ENCODE results near the gene TCEA3.
"Not testable (repeated sequence)": the region's sequence is repeated elsewhere in the genome, so short reads cannot be mapped to it uniquely, and the experiment has no call there.

Gene TCEA3

GRCh38 chr1:23392125-23392855 lies 32.3 kb downstream of the TCEA3 start:
- DNase-seq (ENCODE audit: low read depth) = no peak

GRCh38 chr1:23389837-23390321 lies 34.7 kb downstream of the TCEA3 start:
- no peak for DNase-seq (ENCODE audit: low read depth)

GRCh38 chr1:23387494-23387893 lies 37.1 kb downstream of the TCEA3 start:
- DNase-seq (ENCODE audit: low read depth) = no peak

- DNase-seq (ENCODE audit: low read depth) = no peak
Measured at GRCh38 chr1:23385119-23385621, 39.4 kb downstream of the TCEA3 start.

- DNase-seq (ENCODE audit: low read depth) = no peak
Measured at GRCh38 chr1:23384312-23385058, 40.1 kb downstream of the TCEA3 start.

GRCh38 chr1:23383577-23384311 lies 40.8 kb downstream of the TCEA3 start:
- DNase-seq (ENCODE audit: low read depth) = no peak

DNA sequence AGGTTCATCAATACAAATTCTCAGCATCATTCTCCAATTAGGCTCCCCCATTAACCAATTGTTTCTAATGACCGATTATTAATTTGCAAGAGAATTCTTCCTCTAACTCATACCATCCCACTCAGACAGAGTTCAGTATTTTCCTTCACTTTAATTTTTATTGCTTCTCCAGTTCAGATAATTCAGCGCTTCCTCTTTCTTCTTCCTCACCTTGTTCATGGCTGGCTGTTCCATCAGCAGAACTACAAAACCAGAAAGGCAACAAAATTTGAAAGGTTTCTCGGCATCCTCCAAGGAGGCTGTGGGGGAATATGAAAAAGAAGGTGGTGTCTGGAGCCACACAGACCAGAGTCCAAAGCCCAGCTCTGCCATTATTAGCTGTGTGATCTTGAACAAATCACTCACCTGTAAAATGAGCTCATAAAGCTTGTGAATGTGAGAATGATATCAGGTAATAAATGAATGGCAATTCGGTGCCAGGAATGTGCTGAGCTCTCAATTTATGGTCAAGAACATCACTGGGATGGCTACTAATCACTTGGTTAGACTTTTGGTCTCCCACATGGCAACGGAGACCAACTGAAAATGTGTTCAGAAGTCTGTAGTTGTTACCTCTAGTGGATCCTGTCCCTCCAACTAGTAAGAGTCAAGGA lies 43.2 kb downstream of the TCEA3 start:
- DNase-seq (ENCODE audit: low read depth) = no peak

- DNase-seq (ENCODE audit: low read depth) = no peak
Measured at GRCh38 chr1:23380719-23381118, 43.8 kb downstream of the TCEA3 start.

GRCh38 chr1:23380236-23380635 lies 44.3 kb downstream of the TCEA3 start:
- not testable (repeated sequence) for DNase-seq (ENCODE audit: low read depth)

- no peak for DNase-seq (ENCODE audit: low read depth)
Measured at GRCh38 chr1:23376890-23377811, 47.4 kb downstream of the TCEA3 start.

- not testable (repeated sequence) for DNase-seq (ENCODE audit: low read depth)
Measured at GRCh38 chr1:23374079-23374735, 50.3 kb downstream of the TCEA3 start.

DNA sequence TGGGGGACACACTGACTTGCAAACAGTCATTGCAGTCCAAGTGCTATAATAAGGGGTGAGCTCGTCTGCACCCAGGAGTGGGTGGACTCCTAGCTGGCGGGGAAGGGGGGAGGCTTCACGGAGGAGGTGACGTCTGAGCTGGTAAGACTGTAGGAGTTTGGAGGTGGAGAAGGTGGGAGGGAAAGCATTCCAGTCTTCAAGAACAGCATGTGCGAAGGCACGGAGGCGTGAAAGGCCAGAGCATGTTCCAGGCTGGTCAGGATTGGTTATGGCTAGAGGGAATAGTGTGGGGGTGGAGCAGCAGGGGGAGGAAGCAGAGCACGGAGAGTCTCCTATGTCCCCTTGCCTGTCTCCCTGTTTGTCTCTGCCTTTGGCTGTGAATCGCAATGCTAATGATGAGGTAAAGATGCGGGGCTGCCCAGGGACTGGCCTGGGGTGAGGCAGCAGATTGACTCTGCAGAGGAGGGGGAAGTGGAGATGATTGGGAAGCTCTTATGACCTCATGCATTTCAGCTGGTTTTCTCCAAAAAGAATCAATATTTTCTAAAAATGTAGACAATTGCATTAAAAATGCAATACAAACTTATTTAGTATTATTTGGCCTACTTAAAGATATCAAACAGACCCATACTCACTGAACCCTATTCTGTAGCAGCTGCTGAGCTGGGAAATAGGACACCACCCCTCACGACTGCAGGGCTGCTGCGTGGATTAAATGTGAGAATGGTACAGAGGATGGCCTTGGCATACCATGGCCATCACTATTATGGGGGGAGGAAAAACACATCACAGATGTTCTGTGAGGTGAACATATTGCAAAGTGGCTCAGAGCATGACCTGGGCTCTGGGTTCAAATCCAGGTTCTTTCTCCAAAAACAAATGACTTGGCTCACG lies 52.3 kb downstream of the TCEA3 start:
- no peak for DNase-seq (ENCODE audit: low read depth)

DNA sequence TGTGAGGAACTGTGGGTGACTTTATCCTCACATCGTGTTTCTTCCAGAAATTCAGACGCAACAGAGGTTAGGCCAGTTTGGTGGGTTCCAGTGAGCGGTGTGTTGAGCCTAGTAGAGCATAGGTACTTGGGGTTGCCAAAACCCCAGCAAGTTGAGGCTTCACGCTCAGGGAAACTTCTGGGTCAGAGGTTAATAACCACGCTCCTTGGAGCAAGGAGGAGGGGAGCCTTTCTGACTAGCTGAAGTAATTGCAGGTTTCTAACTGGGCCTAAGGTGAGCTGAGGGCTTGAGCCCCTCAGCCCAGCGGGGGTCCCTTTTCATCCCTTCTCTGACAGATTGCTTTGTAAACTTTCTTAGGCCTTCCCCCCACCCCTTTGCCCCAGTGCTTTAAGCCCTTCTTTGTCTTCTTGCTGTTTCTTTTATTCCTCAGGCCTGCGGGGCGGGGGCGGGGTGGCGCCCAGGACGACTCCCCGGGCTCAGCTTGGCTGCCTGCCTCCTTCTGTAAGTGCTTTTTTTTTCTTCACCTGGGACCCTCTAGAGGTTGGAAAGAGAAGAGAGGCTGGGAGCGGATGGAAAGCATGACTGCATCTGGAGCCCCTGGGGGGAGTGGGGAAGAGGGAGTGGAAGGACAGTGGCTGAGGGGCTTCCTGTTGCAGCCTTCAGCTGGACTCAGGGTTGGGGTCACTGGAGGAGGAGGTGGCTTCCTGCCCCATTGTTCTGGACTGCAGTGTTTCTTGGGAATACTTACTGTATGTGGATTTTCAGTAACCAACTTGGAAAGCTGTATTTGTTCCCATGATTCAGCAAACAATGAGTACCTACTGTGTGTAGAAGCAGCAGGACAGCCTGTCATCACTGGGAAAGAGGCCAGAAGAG lies 53.6 kb downstream of the TCEA3 start:
- no peak for DNase-seq (ENCODE audit: low read depth)

GRCh38 chr1:23370330-23370708 lies 54.2 kb downstream of the TCEA3 start:
- no peak for DNase-seq (ENCODE audit: low read depth)

DNA sequence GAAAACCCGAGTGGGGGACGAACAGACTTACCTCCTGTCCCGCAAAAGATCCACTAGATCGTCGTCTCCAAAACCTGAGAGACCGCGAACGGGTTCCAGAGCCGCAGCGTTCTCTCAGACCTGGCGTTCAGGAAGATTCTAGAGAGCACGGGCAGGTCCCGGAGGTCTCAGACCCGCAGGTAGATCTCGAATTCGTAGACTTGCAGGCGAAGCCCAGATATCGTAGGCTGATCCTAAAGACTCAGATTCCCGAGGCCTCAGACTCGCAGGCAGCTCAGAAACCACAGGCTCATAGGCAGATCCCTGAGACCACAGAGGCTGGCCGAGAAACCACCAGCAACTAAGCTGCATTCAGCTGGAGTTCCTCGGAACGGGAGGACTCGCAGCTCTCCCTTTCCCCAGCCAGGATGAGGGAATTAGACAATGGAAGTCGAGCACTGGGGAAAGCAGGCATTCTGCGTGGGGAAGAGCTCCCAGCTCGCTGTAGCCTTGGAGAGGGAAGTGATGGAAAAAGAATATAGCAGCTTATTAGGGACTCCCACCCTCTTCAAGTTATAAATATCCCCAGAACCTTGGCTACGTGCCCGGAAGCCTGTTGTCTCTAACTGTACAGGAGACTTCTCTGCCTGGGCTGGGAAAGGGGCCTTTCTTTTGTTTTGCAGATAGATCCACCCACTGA lies 55.1 kb downstream of the TCEA3 start, which contains the start of gene ZNF436:
Gene ZNF436, minus strand, starts transcription at position 502 of the 679 bp plus-strand sequence. CDS start 1,831 bp downstream, outside the sequence.
- no peak for DNase-seq (ENCODE audit: low read depth)

- DNase-seq (ENCODE audit: low read depth) = peak; percentile 75
Measured at GRCh38 chr1:23368562-23369334, 55.8 kb downstream of the TCEA3 start.
